ENCODE measurements around the gene CHST4.
"Not testable (repeated sequence)": the region's sequence is repeated elsewhere in the genome, so short reads cannot be mapped to it uniquely, and the experiment has no call there.

The CHST4 gene

GRCh38 chr16:71524566-71525553, 1.4 kb upstream of the CHST4 start:
- DNase-seq (ENCODE audit: low read depth in 3 of 3), result no peak

- no peak for DNase-seq (ENCODE audit: low read depth in 3 of 3)
Observed at GRCh38 chr16:71528257-71528656, 2.0 kb downstream of the CHST4 start.

- DNase-seq (ENCODE audit: low read depth in 3 of 3), result no peak
Observed at GRCh38 chr16:71528863-71529262, 2.6 kb downstream of the CHST4 start.

GRCh38 chr16:71532366-71532765, 6.1 kb downstream of the CHST4 start:
- no peak for DNase-seq (ENCODE audit: low read depth in 3 of 3)

- no peak for DNase-seq (ENCODE audit: low read depth in 3 of 3)
Observed at GRCh38 chr16:71536752-71537499, 10.7 kb downstream of the CHST4 start.

GRCh38 chr16:71537643-71538042, 11.4 kb downstream of the CHST4 start:
- DNase-seq (ENCODE audit: low read depth in 3 of 3), result peak in 1 of 3 experiments; percentile 25

- DNase-seq (ENCODE audit: low read depth in 3 of 3), result peak; percentile 12 to 61 (median 26)
Observed at GRCh38 chr16:71542377-71542776, 16.2 kb downstream of the CHST4 start.

GRCh38 chr16:71547168-71547567, 20.9 kb downstream of the CHST4 start:
- no peak for DNase-seq (ENCODE audit: low read depth in 3 of 3)

- no peak for DNase-seq (ENCODE audit: low read depth in 3 of 3)
Observed at GRCh38 chr16:71552698-71553503, 26.7 kb downstream of the CHST4 start.

GRCh38 chr16:71555230-71555891, 29.1 kb downstream of the CHST4 start:
- DNase-seq (ENCODE audit: low read depth in 3 of 3), result no peak

GRCh38 chr16:71557299-71557698, 31.1 kb downstream of the CHST4 start:
- DNase-seq (ENCODE audit: low read depth in 3 of 3), result no peak

- DNase-seq (ENCODE audit: low read depth in 3 of 3), result no peak
Observed at GRCh38 chr16:71557954-71558582, 31.8 kb downstream of the CHST4 start.

GRCh38 chr16:71559855-71560254, 33.6 kb downstream of the CHST4 start:
- DNase-seq (ENCODE audit: low read depth in 3 of 3), result no peak

GRCh38 chr16:71561886-71562285, 35.7 kb downstream of the CHST4 start:
- DNase-seq (ENCODE audit: low read depth in 3 of 3), result not testable (repeated sequence)

- DNase-seq (ENCODE audit: low read depth in 3 of 3), result no peak
Observed at GRCh38 chr16:71562552-71562951, 36.3 kb downstream of the CHST4 start.

GRCh38 chr16:71564335-71564967, 38.2 kb downstream of the CHST4 start:
- DNase-seq (ENCODE audit: low read depth in 3 of 3), result no peak

GRCh38 chr16:71565812-71566700, 39.8 kb downstream of the CHST4 start:
- DNase-seq (ENCODE audit: low read depth in 3 of 3), result no peak

GRCh38 chr16:71567931-71568330, 41.7 kb downstream of the CHST4 start:
- DNase-seq (ENCODE audit: low read depth in 3 of 3), result no peak

GRCh38 chr16:71568551-71568950, 42.3 kb downstream of the CHST4 start:
- DNase-seq (ENCODE audit: low read depth in 3 of 3), result no peak
